Heart left ventricle (tissue), 13 donors: Measurements from ENCODE around the gene DIABLO.

ENCODE experiments used
- POLR2A ChIP-seq, 2 donors: fragments of 450-650 bp; IDR thresholded peaks; one replicate each; pipeline ENCODE4 v1.6.1; 2017; ENCODE audit warnings: antibody characterized with exemption in 2 of 2, mild to moderate bottlenecking in 2 of 2, moderate library complexity in 2 of 2
- TF ChIP-seq, protein P1 (sequence below), 12 donors: fragments of 200-600 bp; sonication (generic) in 4 of 12; IDR thresholded peaks; one replicate each; pipeline versions ENCODE4 v1.5.0 to v1.8.0; 2018 to 2022; ENCODE audit warnings: antibody characterized with exemption in 12 of 12, mild to moderate bottlenecking in 5 of 12
- donor health status: ischemic (EF 13 %, LVEDD 7.1; RV severe dilation, severe dysfunction).
- donor health status: DM: no; HTN: yes; CAD: no.
- donor health status: DM: no; HTN: no; CAD: no.
- donor health status: ischemic (EF 25% LVEDD 6.9; RV normal size, moderate dysfunction).
- donor health status: ischemic (EF 25% LVEDD 5.7; RV mildly dilated, moderate dysfunction).
- donor health status: ischemic (EF 35%, LVEDD 5.7; RV mildly dilated, moderate dysfunction).
- donor health status: nonischemic (EF 11% LVEDD 7.7; RV severe dilation, severe dysfunction).
- donor health status: DM: yes; HTN: yes; CAD: no.
- donor health status: PGD.
- donor health status: ischemic (EF 29% LVEDD 5.4; RV normal size, mild dysfunction).
- donor health status: nonischemic (EF 23%, LVEDD 6.1; RV moderate dilation, normal function).

DNA sequence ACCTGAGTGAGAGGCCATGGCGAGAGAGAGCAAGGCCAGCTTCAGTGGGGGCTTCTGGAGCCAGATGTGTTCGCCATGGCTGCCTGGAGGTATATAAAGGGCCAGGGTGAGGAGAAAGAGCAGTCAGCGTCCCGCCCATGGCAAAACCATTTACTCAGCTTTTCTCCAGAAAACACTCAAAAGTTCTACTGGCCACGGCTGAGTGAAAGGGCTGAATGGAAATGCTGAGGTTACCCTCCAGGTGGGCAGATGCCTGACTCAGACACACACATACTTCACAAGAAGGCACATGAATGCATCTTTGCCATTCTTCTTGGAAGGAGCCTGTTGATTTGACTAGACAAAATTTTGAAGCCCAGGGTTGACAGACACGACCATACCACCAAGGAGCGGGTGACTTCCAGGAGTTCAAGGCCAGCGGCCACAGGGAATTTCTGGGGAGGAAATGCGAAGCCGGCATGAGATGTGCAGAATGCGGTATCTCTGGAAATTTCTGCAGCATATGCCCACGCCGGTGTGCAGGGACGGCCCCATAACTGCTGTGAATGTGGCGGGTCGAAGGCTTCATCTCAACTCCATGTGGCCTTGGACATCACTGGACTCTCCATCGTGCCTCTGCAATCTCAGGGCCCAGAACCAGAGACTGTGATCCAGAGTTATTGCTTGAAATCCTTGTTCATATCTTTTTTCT lies 51.6 kb downstream of the DIABLO start, which contains the start of gene IL31:
- TF ChIP-seq, protein P1, sequence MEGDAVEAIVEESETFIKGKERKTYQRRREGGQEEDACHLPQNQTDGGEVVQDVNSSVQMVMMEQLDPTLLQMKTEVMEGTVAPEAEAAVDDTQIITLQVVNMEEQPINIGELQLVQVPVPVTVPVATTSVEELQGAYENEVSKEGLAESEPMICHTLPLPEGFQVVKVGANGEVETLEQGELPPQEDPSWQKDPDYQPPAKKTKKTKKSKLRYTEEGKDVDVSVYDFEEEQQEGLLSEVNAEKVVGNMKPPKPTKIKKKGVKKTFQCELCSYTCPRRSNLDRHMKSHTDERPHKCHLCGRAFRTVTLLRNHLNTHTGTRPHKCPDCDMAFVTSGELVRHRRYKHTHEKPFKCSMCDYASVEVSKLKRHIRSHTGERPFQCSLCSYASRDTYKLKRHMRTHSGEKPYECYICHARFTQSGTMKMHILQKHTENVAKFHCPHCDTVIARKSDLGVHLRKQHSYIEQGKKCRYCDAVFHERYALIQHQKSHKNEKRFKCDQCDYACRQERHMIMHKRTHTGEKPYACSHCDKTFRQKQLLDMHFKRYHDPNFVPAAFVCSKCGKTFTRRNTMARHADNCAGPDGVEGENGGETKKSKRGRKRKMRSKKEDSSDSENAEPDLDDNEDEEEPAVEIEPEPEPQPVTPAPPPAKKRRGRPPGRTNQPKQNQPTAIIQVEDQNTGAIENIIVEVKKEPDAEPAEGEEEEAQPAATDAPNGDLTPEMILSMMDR (IDR thresholded peaks at IDR 0.05), result no peak
- no peak for TF ChIP-seq POLR2A (IDR thresholded peaks at IDR 0.05)
